Activated CD4-positive, alpha-beta memory T cell treated with anti-CD3 and anti-CD28 coated beads for 36 hours (primary cell): Measurements from ENCODE around the gene ERF. TPM values are rescaled to one million over a fixed set of nuclear protein-coding genes. Genes with fewer than 3 reads are reported as not detected.

ENCODE experiments used
- CTCF ChIA-PET: fragments of 350-600 bp; sonication (Branson Sonifier 250); formaldehyde crosslinking; loops from one replicate; lab custom pipeline; 2021; ENCODE audit warnings: antibody characterized with exemption, inconsistent platforms; lab: Charles Lee
- POLR2A ChIA-PET: fragments of 350-600 bp; sonication (Branson Sonifier 250); formaldehyde crosslinking; loops from one replicate; lab custom pipeline; 2021; ENCODE audit warnings: antibody characterized with exemption; lab: Charles Lee
- DNase-seq: peaks from one replicate; pipeline ENCODE4 v3.0.0-alpha.2; 2020
- H3K27ac Mint-ChIP-seq: one replicate; pipeline ENCODE4 v1.8.0; 2021; ENCODE audit warnings: mixed read lengths
- H3K27me3 Mint-ChIP-seq: one replicate; pipeline ENCODE4 v1.8.0; 2021; ENCODE audit warnings: mixed read lengths
- H3K36me3 Mint-ChIP-seq: one replicate; pipeline ENCODE4 v1.8.0; 2021; ENCODE audit warnings: mixed read lengths
- H3K4me1 Mint-ChIP-seq: one replicate; pipeline ENCODE4 v1.8.0; 2021; ENCODE audit warnings: low read depth, mixed read lengths
- H3K4me3 Mint-ChIP-seq: one replicate; pipeline ENCODE4 v1.8.0; 2021; ENCODE audit warnings: mild to moderate bottlenecking, mixed read lengths
- H3K9me3 Mint-ChIP-seq: one replicate; pipeline ENCODE4 v1.8.0; 2021; ENCODE audit warnings: mixed read lengths
- intact Hi-C: fragments of 100-400 bp; cut with micrococcal nuclease; formaldehyde crosslinking; loops from one replicate; pipeline ENCODE4 v1.15.1; 2023
- total RNA-seq, 2 experiments: library from RNA; stranded (reverse); gene quantifications; one replicate each; pipeline ENCODE4 v1.2.3, GENCODE V29; 2021

ERF gene
- total RNA-seq, 2 experiments from 2014 or later = 43.1 to 56.5 TPM

DNA sequence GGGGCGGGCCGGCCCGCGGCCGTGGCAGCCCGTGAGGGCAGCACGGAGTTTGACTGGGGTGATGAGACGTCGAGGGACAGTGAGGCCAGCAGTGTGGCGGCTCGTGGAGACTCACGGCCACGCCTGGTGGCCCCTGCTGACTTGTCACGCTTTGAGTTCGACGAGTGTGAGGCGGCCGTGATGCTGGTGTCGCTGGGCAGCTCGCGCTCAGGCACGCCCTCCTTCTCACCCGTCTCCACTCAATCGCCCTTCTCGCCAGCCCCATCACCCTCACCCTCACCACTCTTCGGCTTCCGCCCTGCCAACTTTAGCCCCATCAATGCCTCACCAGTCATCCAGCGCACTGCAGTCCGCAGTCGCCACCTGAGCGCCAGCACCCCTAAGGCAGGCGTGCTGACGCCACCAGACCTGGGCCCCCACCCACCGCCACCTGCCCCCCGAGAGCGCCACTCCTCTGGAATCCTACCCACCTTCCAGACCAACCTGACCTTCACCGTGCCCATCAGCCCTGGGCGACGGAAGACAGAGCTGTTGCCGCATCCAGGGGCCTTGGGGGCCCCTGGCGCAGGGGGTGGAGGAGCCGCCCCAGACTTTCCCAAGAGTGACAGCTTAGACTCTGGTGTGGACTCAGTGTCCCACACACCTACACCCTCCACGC lies 18.6 kb upstream of the ERF start:
- intact Hi-C loops = no loop called here
- no peak for DNase-seq
- H3K27me3 Mint-ChIP-seq = no peaks in the 10 kb centered on the region
- H3K36me3 Mint-ChIP-seq = peaks cover 23% of the 10 kb centered on the region
- POLR2A ChIA-PET = no interaction called here
- H3K4me3 Mint-ChIP-seq = no peak overlapping the region
- H3K27ac Mint-ChIP-seq = no peak overlapping the region
- no peaks in the 10 kb centered on the region for H3K9me3 Mint-ChIP-seq
- H3K4me1 Mint-ChIP-seq = peaks cover 46% of the 10 kb centered on the region
- CTCF ChIA-PET = no interaction called here

DNA sequence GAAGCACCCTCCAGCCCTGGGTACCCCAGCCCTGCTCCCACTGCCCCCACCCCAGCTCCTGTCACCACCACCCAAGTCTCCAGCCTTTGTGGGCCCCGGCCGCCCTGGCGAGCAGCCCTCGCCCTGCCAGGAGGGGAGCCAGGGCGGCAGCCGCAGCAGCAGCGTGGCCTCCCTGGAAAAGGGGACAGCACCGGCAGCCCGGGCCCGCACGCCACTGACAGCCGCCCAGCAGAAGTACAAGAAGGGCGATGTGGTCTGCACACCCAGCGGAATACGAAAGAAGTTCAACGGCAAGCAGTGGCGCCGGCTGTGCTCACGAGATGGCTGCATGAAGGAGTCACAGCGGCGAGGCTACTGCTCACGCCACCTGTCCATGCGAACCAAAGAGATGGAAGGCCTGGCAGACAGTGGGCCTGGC lies 18.1 kb upstream of the ERF start:
- POLR2A ChIA-PET = no interaction called here
- Mint-ChIP-seq H3K4me3 (no peak overlapping the region), H3K9me3 (no peaks in the 10 kb centered on the region)

DNA sequence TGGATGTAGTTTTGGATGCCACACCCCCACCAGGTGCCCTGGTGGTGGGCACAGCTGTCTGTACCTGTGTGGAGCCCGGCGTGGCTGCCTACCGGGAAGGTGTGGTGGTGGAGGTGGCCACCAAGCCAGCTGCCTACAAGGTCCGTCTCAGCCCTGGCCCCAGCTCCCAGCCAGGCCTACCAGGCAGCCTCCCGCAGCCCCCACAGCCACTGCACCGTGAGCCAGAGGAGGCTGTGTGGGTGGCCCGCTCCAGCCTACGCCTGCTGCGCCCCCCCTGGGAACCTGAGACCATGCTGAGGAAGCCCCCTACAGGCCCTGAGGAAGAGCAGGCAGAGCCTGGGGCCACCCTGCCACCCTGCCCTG lies 17.6 kb upstream of the ERF start:
- DNase-seq = no peak
- POLR2A ChIA-PET = no interaction called here
- CTCF ChIA-PET = no interaction called here
- Mint-ChIP-seq H3K4me3 (no peak overlapping the region), H3K27me3 (no peaks in the 10 kb centered on the region), H3K4me1 (peaks cover 46% of the 10 kb centered on the region), H3K27ac (no peak overlapping the region), H3K9me3 (no peaks in the 10 kb centered on the region), H3K36me3 (peaks cover 23% of the 10 kb centered on the region)
- intact Hi-C loops = no loop called here

More for the DNA sequence above, 18.1 kb upstream of the ERF start:
- peaks cover 42% of the 10 kb centered on the region for H3K4me1 Mint-ChIP-seq
- CTCF ChIA-PET = no interaction called here
- H3K36me3 Mint-ChIP-seq = peaks cover 23% of the 10 kb centered on the region
- no peaks in the 10 kb centered on the region for H3K27me3 Mint-ChIP-seq
- no peak for DNase-seq
- intact Hi-C loops = no loop called here
- H3K27ac Mint-ChIP-seq = no peak overlapping the region

DNA sequence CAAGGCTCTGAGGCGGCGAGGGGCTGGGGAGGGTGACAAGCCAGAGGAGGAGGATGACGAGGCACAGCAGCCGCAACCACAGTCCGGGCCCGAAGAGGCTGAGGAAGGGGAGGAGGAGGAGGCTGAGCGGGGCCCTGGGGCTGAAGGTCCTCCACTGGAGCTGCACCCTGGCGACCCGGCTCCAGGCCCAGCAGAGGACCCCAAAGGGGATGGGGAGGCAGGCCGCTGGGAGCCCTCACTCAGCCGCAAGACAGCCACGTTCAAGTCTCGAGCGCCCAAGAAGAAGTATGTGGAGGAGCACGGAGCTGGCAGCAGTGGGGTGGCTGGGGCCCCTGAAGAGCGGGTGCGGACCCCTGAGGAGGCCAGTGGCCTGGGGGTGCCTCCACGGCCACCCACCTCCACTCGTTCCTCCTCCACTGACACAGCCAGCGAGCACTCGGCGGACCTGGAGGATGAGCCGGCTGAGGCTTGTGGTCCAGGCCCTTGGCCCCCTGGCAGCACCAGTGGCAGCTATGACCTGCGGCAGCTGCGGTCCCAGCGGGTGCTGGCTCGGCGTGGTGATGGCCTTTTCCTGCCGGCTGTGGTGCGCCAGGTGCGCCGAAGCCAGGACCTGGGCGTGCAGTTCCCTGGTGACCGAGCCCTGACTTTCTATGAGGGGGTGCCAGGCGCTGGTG lies 17.1 kb upstream of the ERF start:
- Mint-ChIP-seq H3K4me1 (peaks cover 44% of the 10 kb centered on the region), H3K4me3 (no peak overlapping the region), H3K36me3 (peaks cover 23% of the 10 kb centered on the region), H3K27ac (no peak overlapping the region), H3K27me3 (no peaks in the 10 kb centered on the region), H3K9me3 (no peaks in the 10 kb centered on the region)
- ChIA-PET POLR2A (interaction anchor here (0.6 kb wide), 1 partner anchor 105 kb away, joined by 3 read pairs; no protein-coding TSS in a partner anchor), CTCF (interaction anchor here (2.6 kb wide), 1 partner anchor 8 kb away, joined by 48 read pairs; no protein-coding TSS in a partner anchor)
- intact Hi-C loops = no loop called here
- DNase-seq = no peak

DNA sequence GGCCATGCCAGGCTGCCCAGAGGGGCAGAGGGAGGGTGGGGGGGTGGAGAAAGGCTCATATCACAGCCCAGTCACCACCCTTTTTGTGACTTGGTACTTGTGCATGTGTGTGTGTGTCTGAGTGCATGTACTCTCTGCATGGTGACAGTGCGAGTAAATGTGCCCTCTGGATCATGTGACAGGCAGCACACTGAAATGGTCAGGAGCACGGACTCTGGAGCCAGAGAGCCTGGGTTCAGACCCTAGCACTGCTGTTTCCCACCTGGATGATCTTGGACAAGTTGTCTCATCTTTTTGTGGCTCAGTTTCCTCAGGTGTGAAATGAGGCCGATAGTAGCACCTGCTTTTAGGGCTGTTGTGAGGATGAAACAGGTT lies 16.1 kb upstream of the ERF start:
- DNase-seq = no peak
- ChIA-PET CTCF (interaction anchor here (0.9 to 2.6 kb wide), 7 partner anchors 9 to 168 kb away, joined by 3 to 48 read pairs (median 7); partner anchors contain the start of gene GSK3A), POLR2A (interaction anchor here (0.6 to 2.0 kb wide), 10 partner anchors 8 to 104 kb away, joined by 3 to 15 read pairs (median 6); partner anchors contain the start of genes DEDD2 and GSK3A)
- Mint-ChIP-seq H3K9me3 (no peaks in the 10 kb centered on the region), H3K36me3 (peaks cover 19% of the 10 kb centered on the region), H3K4me1 (peaks cover 35% of the 10 kb centered on the region), H3K4me3 (no peak overlapping the region), H3K27ac (no peak overlapping the region), H3K27me3 (no peaks in the 10 kb centered on the region)
- intact Hi-C loops = no loop called here

DNA sequence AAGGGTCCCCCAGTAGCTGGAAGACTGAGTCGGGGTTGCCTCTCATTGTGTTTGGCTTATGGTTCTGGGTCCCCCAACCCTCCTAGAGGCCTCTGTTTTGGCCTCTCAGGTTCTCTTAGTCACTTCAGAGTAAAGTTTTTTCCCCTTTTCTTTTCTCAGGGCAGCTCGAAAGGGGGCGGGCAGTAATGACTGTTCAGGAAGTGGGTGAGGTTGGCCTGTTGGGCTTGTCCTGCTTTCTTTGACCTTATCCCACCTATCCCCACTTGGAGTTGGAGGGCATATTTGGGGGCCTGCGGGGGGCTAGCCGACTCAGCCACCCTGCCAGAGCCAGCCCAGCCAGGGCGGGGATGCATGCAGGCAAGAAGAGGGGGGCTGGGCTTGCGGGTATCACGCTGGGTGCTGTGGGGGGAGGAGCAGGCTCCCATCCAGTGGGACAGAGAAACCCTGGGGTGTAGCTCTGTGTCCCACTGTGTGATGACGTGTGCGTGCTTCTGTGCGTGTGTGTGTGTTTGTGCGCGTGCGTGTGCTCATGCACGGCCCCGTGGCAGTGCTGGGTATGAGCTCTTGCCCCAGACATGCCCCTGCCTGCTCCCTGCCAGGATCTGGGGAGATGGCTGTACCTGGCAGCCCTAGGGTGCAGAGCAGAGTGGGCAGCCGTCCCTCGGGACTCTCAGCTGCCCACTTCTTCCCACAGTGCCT lies 15.6 kb upstream of the ERF start:
- POLR2A ChIA-PET = interaction anchor here (0.6 to 2.0 kb wide), 11 partner anchors 9 to 95 kb away, joined by 3 to 15 read pairs (median 5); partner anchors contain the start of genes DEDD2, ERF and GSK3A
- Mint-ChIP-seq H3K4me1 (peaks cover 31% of the 10 kb centered on the region), H3K27ac (no peak overlapping the region), H3K4me3 (no peak overlapping the region), H3K36me3 (peaks cover 19% of the 10 kb centered on the region), H3K27me3 (no peaks in the 10 kb centered on the region), H3K9me3 (no peaks in the 10 kb centered on the region)
- peak; percentile 80 for DNase-seq
- CTCF ChIA-PET = interaction anchor here (0.9 to 2.6 kb wide), 7 partner anchors 9 to 168 kb away, joined by 3 to 48 read pairs (median 7); partner anchors contain the start of gene GSK3A
- intact Hi-C loops = no loop called here

DNA sequence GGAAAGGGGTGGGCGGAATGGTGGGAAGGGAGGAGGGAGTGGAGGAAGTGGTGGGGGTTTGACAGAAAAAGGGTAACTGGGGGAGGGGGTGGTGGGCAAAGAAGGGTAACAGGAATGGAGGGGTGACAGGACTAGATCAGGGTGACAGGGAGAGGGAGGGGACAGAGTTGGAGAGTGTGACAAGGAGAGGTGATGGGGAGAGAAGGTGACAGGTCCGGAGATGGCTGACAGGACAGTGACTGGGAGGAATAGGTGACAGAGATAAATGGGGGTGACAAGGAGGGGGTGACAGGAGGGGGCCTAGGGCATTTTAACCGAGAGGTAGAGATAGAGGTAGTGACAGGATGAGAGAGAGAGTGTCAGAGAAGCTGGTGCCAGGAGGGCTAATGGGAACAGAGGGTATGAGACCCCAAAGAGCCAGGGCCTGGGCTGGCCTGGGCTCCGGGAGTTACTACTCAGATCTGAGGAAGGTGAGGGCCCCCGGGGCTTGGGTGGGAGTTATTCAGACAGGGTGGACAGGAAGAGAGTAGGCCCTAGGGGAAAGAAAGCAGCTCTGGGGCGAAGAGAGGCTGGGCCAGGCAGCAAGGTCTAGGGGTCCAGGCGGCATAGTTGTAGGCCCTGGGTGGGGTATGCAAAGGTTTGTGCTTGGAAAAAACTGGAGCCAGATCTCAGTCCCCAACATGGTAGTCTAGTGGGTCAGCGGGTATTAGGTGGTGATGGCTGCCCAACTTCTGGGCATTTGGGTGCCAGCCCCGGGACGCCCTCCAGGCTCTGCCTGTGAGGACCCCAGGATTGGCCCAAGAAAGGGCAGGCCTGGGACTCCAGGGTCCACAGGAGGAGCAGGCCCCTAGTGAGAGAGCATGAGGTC lies 14.8 kb upstream of the ERF start:
- ChIA-PET CTCF (interaction anchor here (1.4 to 2.6 kb wide), 5 partner anchors 10 to 27 kb away, joined by 4 to 48 read pairs (median 7); partner anchors contain the start of gene GSK3A), POLR2A (interaction anchor here (1.0 to 2.0 kb wide), 9 partner anchors 8 to 52 kb away, joined by 3 to 15 read pairs (median 6); partner anchors contain the start of genes DEDD2, ERF and GSK3A)
- Mint-ChIP-seq H3K4me1 (peaks cover 24% of the 10 kb centered on the region), H3K27ac (no peak overlapping the region), H3K27me3 (no peaks in the 10 kb centered on the region), H3K36me3 (peaks cover 14% of the 10 kb centered on the region), H3K9me3 (no peaks in the 10 kb centered on the region), H3K4me3 (no peak overlapping the region)
- no peak for DNase-seq
- intact Hi-C loops = loop anchor here (5.0 kb wide), 1 partner anchor 382 kb away; no protein-coding TSS in a partner anchor

DNA sequence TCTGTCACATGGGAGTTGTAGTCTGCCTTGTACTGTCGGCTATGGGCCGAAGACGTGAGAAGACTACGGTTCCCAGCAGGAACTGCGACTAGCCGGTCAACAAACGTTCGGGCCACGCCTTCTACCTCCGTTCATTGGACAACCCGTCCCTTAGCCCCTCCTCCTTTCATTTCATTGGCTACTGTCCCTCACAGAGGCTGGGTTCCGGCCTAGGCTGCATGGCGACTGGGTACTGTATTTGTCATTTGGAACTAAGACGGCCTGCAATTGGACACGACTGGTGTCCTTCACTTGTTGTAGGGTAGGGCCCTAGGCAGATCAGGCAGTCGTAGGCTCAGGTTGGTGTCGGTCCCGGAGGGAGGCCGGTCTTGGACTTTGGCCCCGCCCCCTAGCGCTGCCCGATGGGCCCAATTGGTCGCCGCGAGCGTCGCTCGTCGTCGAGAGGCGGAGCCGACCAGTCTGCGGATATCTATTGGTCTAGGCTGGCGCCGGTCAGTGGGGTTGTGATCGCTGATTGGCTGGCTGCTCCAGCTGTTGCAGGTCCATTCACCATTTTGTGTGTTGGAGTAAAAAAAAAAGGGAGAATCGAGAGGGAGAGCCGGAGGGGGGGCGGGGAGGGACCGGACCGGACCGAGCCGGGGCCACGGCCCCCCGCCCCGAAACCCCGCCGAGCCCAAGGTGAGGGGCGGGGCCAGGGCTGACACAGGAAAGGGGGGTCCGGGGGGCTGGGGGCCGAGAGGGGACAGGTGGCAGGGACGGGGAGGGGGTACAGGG lies 14.0 kb upstream of the ERF start, which contains the start of gene CIC:
Gene CIC (plus strand): TSS at position 549 of the 774 bp plus-strand sequence. CDS start 2,532 bp downstream, outside the sequence.
- CTCF ChIA-PET = interaction anchor here (2.3 to 2.6 kb wide), 2 partner anchors 11 to 24 kb away, joined by 10 to 48 read pairs; no protein-coding TSS in a partner anchor
- Mint-ChIP-seq H3K9me3 (no peaks in the 10 kb centered on the region), H3K36me3 (peaks cover 11% of the 10 kb centered on the region), H3K4me3 (no peak within 1 kb of the TSS), H3K27me3 (no peaks in the 10 kb centered on the region), H3K27ac (no peak within 1 kb of the TSS), H3K4me1 (peaks cover 23% of the 10 kb centered on the region)
- POLR2A ChIA-PET = interaction anchor here (1.0 to 2.0 kb wide), 2 partner anchors 9 to 22 kb away, joined by 3 to 7 read pairs; no protein-coding TSS in a partner anchor
- DNase-seq = peak; percentile 99
- intact Hi-C loops = loop anchor here (1.0 to 5.0 kb wide), 6 partner anchors 14 to 382 kb away; partner anchors contain the start of genes DEDD2, ERF and ZNF574

DNA sequence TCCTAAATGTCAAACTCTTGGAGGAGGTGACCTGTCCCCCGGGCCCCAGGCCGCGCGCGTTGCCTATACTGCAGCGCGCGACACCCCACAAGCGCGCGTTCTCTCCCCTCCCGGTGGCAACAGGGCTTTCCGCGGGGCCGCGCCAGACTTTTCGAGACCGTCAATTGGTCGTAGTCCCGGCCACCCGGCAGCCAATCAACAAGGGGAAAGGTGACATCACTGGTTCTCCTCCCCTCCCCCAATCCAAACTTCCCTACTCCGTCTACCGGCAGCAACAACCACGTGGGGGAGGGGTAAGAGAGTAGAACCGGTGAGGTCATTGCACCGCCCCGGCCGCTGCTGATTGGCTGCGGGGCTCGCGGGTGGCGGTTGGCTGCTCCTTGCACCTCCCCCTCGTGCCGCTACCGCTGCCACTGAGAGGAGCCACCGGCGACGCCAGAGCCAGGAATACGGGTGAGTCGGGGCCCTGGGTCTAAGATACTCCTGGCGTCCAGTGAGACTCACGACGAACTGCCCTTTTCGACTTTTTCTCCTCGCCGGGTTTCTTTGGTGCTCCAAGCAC lies 13.3 kb upstream of the ERF start:
- no peaks in the 10 kb centered on the region for H3K9me3 Mint-ChIP-seq
- peaks cover 6% of the 10 kb centered on the region for H3K36me3 Mint-ChIP-seq
- H3K4me3 Mint-ChIP-seq = no peak overlapping the region
- no peaks in the 10 kb centered on the region for H3K27me3 Mint-ChIP-seq
- ChIA-PET POLR2A (interaction anchor here (1.0 to 1.4 kb wide), 2 partner anchors 11 to 25 kb away, joined by 3 to 5 read pairs; no protein-coding TSS in a partner anchor), CTCF (interaction anchor here (1.1 kb wide), 1 partner anchor 83 kb away, joined by 3 read pairs; no protein-coding TSS in a partner anchor)
- no peak overlapping the region for H3K27ac Mint-ChIP-seq
- peak; percentile 99 for DNase-seq
- intact Hi-C loops = loop anchor here (1.0 to 5.0 kb wide), 6 partner anchors 13 to 381 kb away; partner anchors contain the start of genes DEDD2, ERF and ZNF574
- peaks cover 20% of the 10 kb centered on the region for H3K4me1 Mint-ChIP-seq
